Measurements from ENCODE around the gene FAM131C.

The FAM131C gene

DNA sequence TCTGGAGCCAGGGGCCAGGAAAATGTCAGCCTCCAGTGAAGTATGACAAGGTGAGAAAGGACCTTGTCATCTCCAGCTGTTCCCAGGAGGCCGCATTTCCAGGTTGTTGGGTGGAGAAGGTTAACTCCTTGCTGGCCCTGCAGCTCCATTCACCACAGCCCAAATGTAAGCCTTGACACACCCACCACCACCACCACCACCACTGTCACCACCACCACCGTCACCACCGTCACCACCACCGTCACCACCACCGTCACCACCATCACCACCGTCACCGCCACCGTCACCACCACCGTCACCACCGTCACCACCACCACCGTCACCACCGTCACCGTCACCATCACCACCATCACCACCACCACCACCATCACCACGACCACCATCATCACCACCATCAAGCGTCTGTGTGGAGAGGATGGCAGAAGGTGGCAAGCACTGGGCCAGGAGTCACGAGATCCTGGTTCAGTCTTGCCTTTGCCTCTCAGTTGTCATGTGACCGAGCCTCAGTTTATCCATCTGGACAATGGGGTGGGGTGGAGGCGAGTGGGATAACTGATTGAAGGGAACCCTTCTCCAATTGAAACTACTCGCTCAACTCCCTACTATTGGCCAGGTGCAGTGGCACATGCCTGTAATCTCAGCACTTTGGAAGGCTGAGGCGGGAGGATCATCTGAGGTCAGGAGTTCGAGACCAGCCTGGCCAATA is 21.2 kb upstream of the FAM131C start:
- H3K36me3 ChIP-seq (ENCODE audit: control insufficient read depth, insufficient read depth, low read length), result no peaks in the 10 kb centered on the region
- H3K4me1 ChIP-seq (ENCODE audit: control insufficient read depth, insufficient read depth, low read length), result no peaks in the 10 kb centered on the region
- peaks cover 6% of the 10 kb centered on the region for H3K27me3 ChIP-seq (ENCODE audit: control insufficient read depth, insufficient read depth, low read length)
- H3K9ac ChIP-seq (ENCODE audit: low read length), result no peak overlapping the region
- H3K4me3 ChIP-seq (ENCODE audit: low read length), result no peak overlapping the region
- no peaks in the 10 kb centered on the region for H3K9me3 ChIP-seq (ENCODE audit: control insufficient read depth, low read length)

DNA sequence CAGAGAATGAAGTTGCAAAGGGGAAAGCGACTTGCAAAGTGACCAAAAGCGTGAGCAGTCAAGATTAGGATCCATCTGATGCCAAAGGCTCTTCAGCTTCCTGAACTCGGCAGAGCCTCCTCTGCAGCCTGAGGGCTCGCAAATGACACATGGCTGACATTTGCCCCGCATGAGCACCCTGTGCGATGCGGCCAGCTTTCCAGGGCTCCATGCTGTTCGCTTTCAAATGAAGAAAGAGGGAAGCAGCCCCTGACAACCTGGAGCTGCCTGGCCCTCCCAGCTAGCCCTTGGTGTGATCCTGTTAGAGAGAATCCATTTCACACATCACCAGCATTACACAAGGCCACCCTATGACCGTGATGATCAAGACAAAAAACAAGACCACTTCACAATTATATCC is 20.2 kb upstream of the FAM131C start:
- H3K9me3 ChIP-seq (ENCODE audit: control insufficient read depth, low read length), result no peaks in the 10 kb centered on the region
- no peak overlapping the region for H3K4me3 ChIP-seq (ENCODE audit: low read length)
- H3K9ac ChIP-seq (ENCODE audit: low read length), result no peak overlapping the region
- H3K36me3 ChIP-seq (ENCODE audit: control insufficient read depth, insufficient read depth, low read length), result no peaks in the 10 kb centered on the region
- H3K27me3 ChIP-seq (ENCODE audit: control insufficient read depth, insufficient read depth, low read length), result peaks cover 6% of the 10 kb centered on the region
- no peaks in the 10 kb centered on the region for H3K4me1 ChIP-seq (ENCODE audit: control insufficient read depth, insufficient read depth, low read length)

DNA sequence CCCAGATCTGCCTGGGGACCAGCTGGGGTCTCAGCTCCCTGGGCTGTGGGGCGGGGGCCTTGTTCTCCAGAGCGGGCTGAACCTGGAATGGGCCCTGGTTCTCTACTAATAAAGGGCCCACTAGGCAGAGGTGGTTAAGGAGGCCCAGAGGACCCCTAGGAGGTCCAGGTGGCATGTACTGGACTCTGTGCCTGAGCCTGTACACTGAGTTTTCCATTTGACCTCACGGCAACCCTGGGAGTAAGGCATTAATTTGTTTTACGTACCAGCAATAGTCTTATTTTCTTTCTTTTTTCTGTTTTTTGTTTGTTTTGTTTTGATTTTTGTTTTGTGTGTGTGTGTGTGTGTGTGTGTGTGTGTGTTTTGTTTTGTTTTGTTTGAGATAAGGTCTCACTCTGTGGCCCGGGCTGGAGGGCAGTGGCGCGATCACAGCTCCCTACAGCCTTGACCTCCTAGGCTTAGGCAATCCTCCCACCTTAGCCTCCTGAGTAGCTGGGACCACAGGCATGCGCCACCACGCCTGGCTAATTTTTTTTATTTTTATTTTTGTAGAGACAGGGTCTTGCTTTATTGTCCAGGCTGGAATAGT is 19.6 kb upstream of the FAM131C start:
- Histone ChIP-seq H3K27me3 (ENCODE audit: control insufficient read depth, insufficient read depth, low read length) (peaks cover 6% of the 10 kb centered on the region), H3K9ac (ENCODE audit: low read length) (no peak overlapping the region), H3K4me3 (ENCODE audit: low read length) (no peak overlapping the region), H3K4me1 (ENCODE audit: control insufficient read depth, insufficient read depth, low read length) (no peaks in the 10 kb centered on the region), H3K9me3 (ENCODE audit: control insufficient read depth, low read length) (no peaks in the 10 kb centered on the region), H3K36me3 (ENCODE audit: control insufficient read depth, insufficient read depth, low read length) (no peaks in the 10 kb centered on the region)

DNA sequence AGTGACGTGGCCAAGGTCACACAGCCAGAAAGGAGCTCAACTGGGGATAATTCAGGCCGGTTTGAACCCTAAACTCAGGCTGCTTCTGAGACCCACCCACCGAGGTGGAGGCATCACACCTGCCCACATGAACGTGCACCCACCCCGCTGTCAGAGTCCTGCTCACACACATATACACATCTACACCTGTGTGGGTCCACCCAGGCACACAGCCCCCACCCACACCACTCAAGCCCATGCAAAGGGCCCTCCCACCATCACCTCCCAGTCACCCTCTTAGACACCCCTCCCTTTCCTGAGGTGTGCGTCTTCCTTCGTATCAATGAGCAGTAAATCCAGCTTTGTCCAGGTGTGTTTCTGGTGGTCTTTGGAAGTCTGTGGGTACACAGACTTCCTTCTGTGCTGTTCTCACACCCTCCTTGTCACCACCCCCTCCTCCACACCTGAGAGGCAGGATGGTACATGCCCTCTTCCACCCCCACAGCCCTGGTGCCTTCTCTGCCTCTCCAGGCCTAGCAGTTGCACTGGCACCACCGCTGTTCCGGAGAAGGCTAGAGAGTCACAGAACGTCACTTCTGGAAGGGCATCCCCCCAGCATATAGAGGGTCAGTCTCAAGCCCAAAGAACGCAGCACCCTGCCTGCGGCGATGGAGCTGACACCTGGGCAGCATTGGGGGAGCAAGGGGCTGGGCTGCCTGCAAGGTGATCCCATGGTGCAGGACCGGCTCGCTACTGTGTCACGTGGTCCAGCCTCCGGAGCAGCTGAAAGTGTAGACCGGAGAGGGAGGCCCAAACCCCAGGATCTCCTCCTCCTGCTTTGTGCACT is 18.9 kb upstream of the FAM131C start:
- no peaks in the 10 kb centered on the region for H3K9me3 ChIP-seq (ENCODE audit: control insufficient read depth, low read length)
- H3K27me3 ChIP-seq (ENCODE audit: control insufficient read depth, insufficient read depth, low read length), result peaks cover 6% of the 10 kb centered on the region
- H3K4me3 ChIP-seq (ENCODE audit: low read length), result no peak overlapping the region
- no peaks in the 10 kb centered on the region for H3K36me3 ChIP-seq (ENCODE audit: control insufficient read depth, insufficient read depth, low read length)
- no peak overlapping the region for H3K9ac ChIP-seq (ENCODE audit: low read length)
- H3K4me1 ChIP-seq (ENCODE audit: control insufficient read depth, insufficient read depth, low read length), result no peaks in the 10 kb centered on the region

DNA sequence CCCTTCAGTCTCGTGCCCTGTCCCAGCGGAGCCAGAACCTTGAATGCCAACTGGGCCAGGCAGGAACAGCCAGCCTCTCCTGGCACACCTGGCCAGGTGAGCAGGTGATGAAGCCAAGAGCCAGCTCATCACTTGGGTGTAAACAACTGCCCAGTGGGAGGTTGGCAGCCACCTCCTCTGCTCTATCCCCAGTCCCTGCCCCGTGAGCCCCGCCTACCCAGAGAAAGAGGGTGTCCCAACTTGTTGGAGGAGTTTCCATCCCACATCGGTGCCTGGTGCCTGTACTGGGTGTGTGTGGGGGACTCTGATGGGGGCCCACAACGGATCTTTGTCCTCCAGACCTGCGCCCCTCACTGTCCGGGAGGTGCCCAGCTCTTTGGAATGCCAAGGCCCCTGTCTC is 17.8 kb upstream of the FAM131C start:
- H3K4me1 ChIP-seq (ENCODE audit: control insufficient read depth, insufficient read depth, low read length), result no peaks in the 10 kb centered on the region
- H3K9me3 ChIP-seq (ENCODE audit: control insufficient read depth, low read length), result no peaks in the 10 kb centered on the region
- no peak overlapping the region for H3K9ac ChIP-seq (ENCODE audit: low read length)
- H3K36me3 ChIP-seq (ENCODE audit: control insufficient read depth, insufficient read depth, low read length), result no peaks in the 10 kb centered on the region
- H3K4me3 ChIP-seq (ENCODE audit: low read length), result no peak overlapping the region
- peaks cover under 1% of the 10 kb centered on the region for H3K27me3 ChIP-seq (ENCODE audit: control insufficient read depth, insufficient read depth, low read length)

DNA sequence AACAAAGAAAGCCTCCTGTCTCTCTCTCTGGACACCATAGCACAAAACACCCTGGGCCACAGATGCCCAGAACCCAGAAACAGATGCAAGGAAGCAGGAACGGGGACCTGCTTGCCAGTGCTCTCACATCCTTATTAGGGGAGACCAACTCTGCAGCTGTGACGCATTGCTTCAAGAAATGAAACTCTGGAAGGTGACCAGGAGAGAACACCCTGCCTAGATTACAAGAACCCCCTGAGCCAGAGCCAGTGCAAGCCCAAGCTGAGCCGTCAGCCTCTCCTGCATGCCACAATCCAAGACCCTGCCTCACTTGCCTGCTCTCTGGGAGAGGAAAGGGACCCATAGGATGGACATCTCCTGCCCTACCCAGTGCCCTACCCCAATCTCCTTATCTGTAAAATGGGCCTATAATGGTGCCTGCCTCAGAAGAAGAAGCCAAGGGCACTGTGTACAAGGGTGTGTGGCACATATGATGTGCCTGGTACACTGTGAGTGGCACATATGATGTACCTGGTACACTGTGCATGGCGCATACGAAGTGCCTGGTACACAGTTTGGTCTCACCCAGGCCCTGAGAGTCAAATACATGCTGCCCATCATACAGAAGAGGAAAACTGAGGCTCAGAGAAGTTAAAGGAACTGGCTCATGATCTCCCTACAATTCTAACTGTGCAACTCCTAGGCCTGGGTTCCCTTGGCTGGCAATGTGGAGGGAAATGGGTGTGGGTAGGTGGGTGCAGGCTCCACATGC is 16.8 kb upstream of the FAM131C start:
- H3K4me3 ChIP-seq (ENCODE audit: low read length), result no peak overlapping the region
- H3K9me3 ChIP-seq (ENCODE audit: control insufficient read depth, low read length), result no peaks in the 10 kb centered on the region
- no peaks in the 10 kb centered on the region for H3K27me3 ChIP-seq (ENCODE audit: control insufficient read depth, insufficient read depth, low read length)
- no peaks in the 10 kb centered on the region for H3K36me3 ChIP-seq (ENCODE audit: control insufficient read depth, insufficient read depth, low read length)
- H3K9ac ChIP-seq (ENCODE audit: low read length), result no peak overlapping the region
- H3K4me1 ChIP-seq (ENCODE audit: control insufficient read depth, insufficient read depth, low read length), result peaks cover 3% of the 10 kb centered on the region

DNA sequence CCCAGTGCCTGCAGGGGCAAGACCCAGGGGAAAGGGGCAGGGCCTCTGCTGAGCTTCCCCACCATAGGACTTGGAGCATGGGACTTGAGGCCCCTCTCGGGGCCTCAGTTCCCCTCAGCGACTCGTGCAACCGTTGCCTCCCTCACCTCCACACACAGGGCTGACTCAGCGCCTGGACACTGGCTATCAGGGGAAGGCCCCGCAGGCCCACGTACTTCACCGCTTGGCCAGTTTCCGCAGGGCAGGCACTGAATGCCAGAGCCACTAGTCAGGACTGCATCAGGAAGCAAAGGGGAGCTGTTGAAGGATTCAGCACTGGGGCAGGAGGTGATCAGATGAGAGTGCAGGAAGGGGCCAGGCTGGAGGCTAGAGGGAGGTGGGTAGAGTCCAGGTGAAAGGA is 15.5 kb upstream of the FAM131C start:
- no peak overlapping the region for H3K9ac ChIP-seq (ENCODE audit: low read length)
- H3K4me1 ChIP-seq (ENCODE audit: control insufficient read depth, insufficient read depth, low read length), result peaks cover 4% of the 10 kb centered on the region
- H3K27me3 ChIP-seq (ENCODE audit: control insufficient read depth, insufficient read depth, low read length), result no peaks in the 10 kb centered on the region
- H3K4me3 ChIP-seq (ENCODE audit: low read length), result no peak overlapping the region
- no peaks in the 10 kb centered on the region for H3K9me3 ChIP-seq (ENCODE audit: control insufficient read depth, low read length)
- no peaks in the 10 kb centered on the region for H3K36me3 ChIP-seq (ENCODE audit: control insufficient read depth, insufficient read depth, low read length)

DNA sequence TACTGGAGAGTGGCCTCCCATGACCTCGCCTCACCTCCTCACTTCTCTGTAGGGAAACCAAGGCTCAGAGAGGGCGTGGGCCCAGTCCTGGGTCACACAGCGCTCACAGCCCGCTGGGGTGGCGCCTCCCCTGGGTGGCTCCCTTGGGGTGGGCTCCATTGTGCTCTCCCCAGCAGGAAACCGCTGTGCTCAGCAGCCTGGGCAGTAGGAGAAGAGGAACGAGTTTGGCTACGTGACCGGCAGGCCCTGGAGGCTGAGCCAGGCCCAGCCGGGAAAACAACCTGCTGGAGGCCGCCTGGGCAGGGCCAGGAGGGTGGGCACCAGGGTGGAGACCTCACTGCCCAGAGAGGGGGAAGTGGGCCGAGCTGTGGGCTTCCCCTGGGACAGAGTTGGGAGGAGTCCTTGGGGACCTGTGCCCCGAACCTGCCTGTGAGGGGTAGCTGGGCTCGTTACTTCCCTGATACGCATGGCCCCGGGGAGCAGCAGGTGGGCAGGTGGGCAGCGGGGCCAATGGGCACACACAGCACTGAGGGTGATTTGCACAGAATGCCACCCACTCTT is 15.0 kb upstream of the FAM131C start:
- Histone ChIP-seq H3K9ac (ENCODE audit: low read length) (no peak overlapping the region), H3K4me1 (ENCODE audit: control insufficient read depth, insufficient read depth, low read length) (peaks cover 9% of the 10 kb centered on the region), H3K27me3 (ENCODE audit: control insufficient read depth, insufficient read depth, low read length) (no peaks in the 10 kb centered on the region), H3K36me3 (ENCODE audit: control insufficient read depth, insufficient read depth, low read length) (no peaks in the 10 kb centered on the region), H3K9me3 (ENCODE audit: control insufficient read depth, low read length) (no peaks in the 10 kb centered on the region), H3K4me3 (ENCODE audit: low read length) (no peak overlapping the region)

DNA sequence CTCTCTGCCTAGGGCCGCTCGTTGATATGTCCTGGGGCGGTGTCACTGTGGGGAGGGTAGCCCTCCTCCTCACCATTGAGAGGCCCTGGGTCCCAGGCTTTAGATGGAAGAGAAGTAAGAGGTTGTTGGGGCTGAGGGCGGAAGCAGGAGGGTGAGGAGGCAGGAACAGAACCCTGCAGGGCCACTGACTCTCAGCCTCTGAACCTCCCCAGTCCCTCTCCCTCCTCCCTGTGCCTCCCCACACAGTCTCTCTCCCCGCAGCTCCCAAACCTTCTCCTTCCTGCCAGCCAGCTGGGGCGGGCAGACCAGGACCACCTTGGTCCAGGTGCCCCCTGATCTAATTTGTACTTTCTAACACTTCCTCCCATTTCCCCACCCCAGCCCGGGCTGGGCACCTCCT is 14.3 kb upstream of the FAM131C start:
- Histone ChIP-seq H3K4me1 (ENCODE audit: control insufficient read depth, insufficient read depth, low read length) (peaks cover 16% of the 10 kb centered on the region), H3K9me3 (ENCODE audit: control insufficient read depth, low read length) (no peaks in the 10 kb centered on the region), H3K9ac (ENCODE audit: low read length) (no peak overlapping the region), H3K4me3 (ENCODE audit: low read length) (no peak overlapping the region), H3K36me3 (ENCODE audit: control insufficient read depth, insufficient read depth, low read length) (no peaks in the 10 kb centered on the region), H3K27me3 (ENCODE audit: control insufficient read depth, insufficient read depth, low read length) (no peaks in the 10 kb centered on the region)

DNA sequence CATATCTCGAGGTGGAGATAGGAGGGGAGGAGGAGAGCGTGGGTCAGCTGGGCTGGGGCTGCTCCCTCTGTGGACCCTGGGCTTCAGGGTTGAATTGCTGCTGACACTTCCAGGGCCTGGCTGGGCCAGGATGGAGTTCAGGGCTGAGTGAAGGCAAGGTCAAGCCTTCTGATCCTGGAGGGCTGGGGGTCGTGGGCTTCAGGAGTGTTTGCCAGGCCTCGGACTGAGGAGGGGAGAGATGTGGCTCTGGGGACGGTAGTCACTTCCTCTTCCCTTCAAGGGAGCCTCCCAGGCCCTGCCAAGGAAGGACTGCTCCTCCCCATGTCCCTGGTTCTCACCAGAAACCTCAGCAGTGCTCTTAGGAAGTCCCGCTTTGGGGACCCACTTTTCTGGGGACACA is 12.1 kb upstream of the FAM131C start:
- Histone ChIP-seq H3K4me1 (ENCODE audit: control insufficient read depth, insufficient read depth, low read length) (peaks cover 27% of the 10 kb centered on the region), H3K27me3 (ENCODE audit: control insufficient read depth, insufficient read depth, low read length) (no peaks in the 10 kb centered on the region), H3K9ac (ENCODE audit: low read length) (no peak overlapping the region), H3K4me3 (ENCODE audit: low read length) (no peak overlapping the region), H3K36me3 (ENCODE audit: control insufficient read depth, insufficient read depth, low read length) (no peaks in the 10 kb centered on the region), H3K9me3 (ENCODE audit: control insufficient read depth, low read length) (no peaks in the 10 kb centered on the region)

DNA sequence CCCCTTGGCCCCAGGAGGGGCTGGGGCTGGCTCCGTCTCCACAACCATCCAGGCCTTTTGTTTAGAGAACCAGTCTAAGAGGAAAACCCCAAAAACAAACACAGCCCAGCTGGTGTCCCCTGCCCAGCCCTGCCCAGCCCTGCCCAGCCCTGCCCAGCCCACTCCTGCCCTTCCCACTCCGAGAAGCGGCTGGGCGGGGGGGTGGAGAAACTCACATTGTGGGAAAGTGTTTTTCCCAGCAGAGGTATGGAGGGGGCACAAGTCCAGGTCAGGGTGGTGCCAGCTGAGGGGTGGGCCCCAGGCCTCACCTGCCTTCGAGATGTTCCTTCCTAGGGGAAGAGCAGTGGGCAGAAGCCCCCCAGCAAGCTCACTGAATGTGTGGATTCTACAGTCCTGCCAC is 10.0 kb upstream of the FAM131C start:
- H3K4me1 ChIP-seq (ENCODE audit: control insufficient read depth, insufficient read depth, low read length), result peaks cover 38% of the 10 kb centered on the region
- H3K4me3 ChIP-seq (ENCODE audit: low read length), result no peak overlapping the region

More for the DNA sequence above, 10.0 kb upstream of the FAM131C start:
- Histone ChIP-seq H3K36me3 (ENCODE audit: control insufficient read depth, insufficient read depth, low read length) (no peaks in the 10 kb centered on the region), H3K9ac (ENCODE audit: low read length) (no peak overlapping the region), H3K9me3 (ENCODE audit: control insufficient read depth, low read length) (no peaks in the 10 kb centered on the region), H3K27me3 (ENCODE audit: control insufficient read depth, insufficient read depth, low read length) (no peaks in the 10 kb centered on the region)
